OCI-LY3 (cell line): Measurements from ENCODE around the gene ERICH4.

Experiments used
- H2AFZ ChIP-seq: fragments of 200-600, 300-600 bp; shearing (Covaris generic); 2 replicates; pipeline ENCODE4 v1.6.0; 2014; ENCODE audit warnings: antibody characterized with exemption, low read depth, low read length
- H3K27ac ChIP-seq: fragments of 200-600, 300-600 bp; sonication (generic); 2 replicates; pipeline ENCODE4 v1.5.1; 2014; ENCODE audit warnings: mild to moderate bottlenecking, low read length, moderate library complexity, mixed read lengths
- H3K27me3 ChIP-seq: fragments of 200-600, 300-600 bp; sonication (generic); 2 replicates; pipeline ENCODE4 v1.6.1; 2014; ENCODE audit warnings: low read depth, low read length, mixed read lengths
- H3K36me3 ChIP-seq: fragments of 200-600, 300-600 bp; sonication (generic); replicated peaks from 2 replicates; pipeline ENCODE3; 2014; ENCODE audit warnings: low read depth, low read length, mixed read lengths
- H3K4me1 ChIP-seq: fragments of 300-600, 200-600 bp; sonication (generic); 2 replicates; pipeline ENCODE4 v1.6.1; 2014; ENCODE audit warnings: low read length, mixed read lengths
- H3K4me2 ChIP-seq: fragments of 200-600, 300-600 bp; sonication (generic); 2 replicates; pipeline ENCODE4 v1.6.1; 2014; ENCODE audit warnings: low read length, mixed read lengths
- H3K4me3 ChIP-seq: fragments of 300-600, 200-600 bp; sonication (generic); 2 replicates; pipeline ENCODE4 v1.5.1; 2014; ENCODE audit warnings: antibody characterized with exemption, mild to moderate bottlenecking, low read length, moderate library complexity
- H3K79me2 ChIP-seq: fragments of 300-600, 200-600 bp; shearing (Covaris generic); 2 replicates; pipeline ENCODE4 v1.6.1; 2014; ENCODE audit warnings: mild to moderate bottlenecking, low read length, mixed read lengths
- H3K9ac ChIP-seq: fragments of 300-600, 200-600 bp; shearing (Covaris generic); 2 replicates; pipeline ENCODE4 v1.6.0; 2014; ENCODE audit warnings: mild to moderate bottlenecking, low read length, moderate library complexity
- H3K9me3 ChIP-seq: fragments of 200-600, 300-600 bp; shearing (Covaris generic); 2 replicates; pipeline ENCODE4 v1.6.1; 2014; ENCODE audit warnings: low read length, mixed read lengths; ENCODE audit not compliant: insufficient read depth
- H4K20me1 ChIP-seq: fragments of 200-600, 300-600 bp; sonication (generic); 2 replicates; pipeline ENCODE4 v1.6.1; 2016; ENCODE audit warnings: low read length, mixed read lengths; ENCODE audit not compliant: insufficient read depth
- EZH2phosphoT487 ChIP-seq: fragments of 200-600 bp; shearing (Covaris generic); IDR thresholded peaks from 2 replicates; pipeline ENCODE4 v1.6.1; 2018; ENCODE audit warnings: antibody characterized with exemption, mixed run types, low read depth
- TF ChIP-seq, protein P1 (sequence below): fragments of 200-600, 300-600 bp; sonication (generic); IDR thresholded peaks from 2 replicates; pipeline ENCODE4 v1.5.1; 2014; ENCODE audit warnings: antibody characterized with exemption, low read length, low read depth

ERICH4 gene

DNA sequence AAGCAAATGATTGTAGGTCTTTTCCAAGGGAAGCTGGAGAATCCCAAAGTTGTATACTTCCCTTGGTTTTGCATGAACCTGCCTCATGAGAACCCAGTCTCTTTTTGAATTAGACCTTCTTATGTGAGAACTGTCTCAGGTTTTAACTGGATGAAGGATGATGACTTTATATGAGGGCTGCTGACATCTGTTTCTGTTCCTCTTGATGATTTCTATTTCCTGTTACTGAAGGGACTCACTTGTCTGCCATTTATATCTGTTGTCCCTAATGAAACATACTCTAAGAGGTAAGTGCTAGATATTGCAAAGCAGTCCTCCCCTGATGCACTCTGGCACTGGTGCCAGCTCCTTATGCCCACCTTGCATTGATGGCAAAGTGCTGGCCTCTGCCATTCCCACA, 33.6 kb downstream of the ERICH4 start:
- H3K79me2 ChIP-seq = no peaks in the 10 kb centered on the region
- H3K4me1 ChIP-seq = peaks cover 13% of the 10 kb centered on the region
- peak overlapping the region; percentile 47 for H3K4me2 ChIP-seq
- TF ChIP-seq EZH2phosphoT487 = no peak
- TF ChIP-seq, protein P1, sequence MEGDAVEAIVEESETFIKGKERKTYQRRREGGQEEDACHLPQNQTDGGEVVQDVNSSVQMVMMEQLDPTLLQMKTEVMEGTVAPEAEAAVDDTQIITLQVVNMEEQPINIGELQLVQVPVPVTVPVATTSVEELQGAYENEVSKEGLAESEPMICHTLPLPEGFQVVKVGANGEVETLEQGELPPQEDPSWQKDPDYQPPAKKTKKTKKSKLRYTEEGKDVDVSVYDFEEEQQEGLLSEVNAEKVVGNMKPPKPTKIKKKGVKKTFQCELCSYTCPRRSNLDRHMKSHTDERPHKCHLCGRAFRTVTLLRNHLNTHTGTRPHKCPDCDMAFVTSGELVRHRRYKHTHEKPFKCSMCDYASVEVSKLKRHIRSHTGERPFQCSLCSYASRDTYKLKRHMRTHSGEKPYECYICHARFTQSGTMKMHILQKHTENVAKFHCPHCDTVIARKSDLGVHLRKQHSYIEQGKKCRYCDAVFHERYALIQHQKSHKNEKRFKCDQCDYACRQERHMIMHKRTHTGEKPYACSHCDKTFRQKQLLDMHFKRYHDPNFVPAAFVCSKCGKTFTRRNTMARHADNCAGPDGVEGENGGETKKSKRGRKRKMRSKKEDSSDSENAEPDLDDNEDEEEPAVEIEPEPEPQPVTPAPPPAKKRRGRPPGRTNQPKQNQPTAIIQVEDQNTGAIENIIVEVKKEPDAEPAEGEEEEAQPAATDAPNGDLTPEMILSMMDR = no peak
- H4K20me1 ChIP-seq = no peaks in the 10 kb centered on the region
- H3K27ac ChIP-seq = peak overlapping the region; percentile 46
- H2AFZ ChIP-seq = peak overlapping the region; percentile 41; the same call in 1 of the 2 replicates
- peaks cover 5% of the 10 kb centered on the region; the same call in 1 of the 2 replicates for H3K9me3 ChIP-seq
- no peak overlapping the region for H3K9ac ChIP-seq
- H3K27me3 ChIP-seq = peaks cover 33% of the 10 kb centered on the region; the same call in 1 of the 2 replicates
- no peaks in the 10 kb centered on the region for H3K36me3 ChIP-seq
- no peak overlapping the region for H3K4me3 ChIP-seq

DNA sequence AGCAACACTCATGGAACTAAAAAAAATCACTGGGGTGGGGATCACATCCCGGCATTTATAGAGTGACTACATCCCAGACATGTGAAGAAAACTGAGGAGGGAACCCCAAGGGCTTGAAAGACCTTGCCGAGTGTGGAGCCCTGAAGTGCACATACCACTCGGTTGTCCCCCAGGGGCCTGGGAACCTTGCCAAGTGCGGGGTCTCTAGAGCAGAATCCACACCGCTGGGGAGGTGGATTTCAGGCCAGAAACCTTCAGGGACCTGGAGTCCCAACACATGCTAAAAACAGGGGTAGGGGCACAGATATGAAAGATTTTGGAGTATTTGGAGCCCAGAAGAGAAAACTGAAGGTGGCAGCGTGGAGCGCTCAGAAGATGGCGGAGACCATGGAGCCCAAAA, 35.2 kb downstream of the ERICH4 start:
- no peak overlapping the region for H3K4me3 ChIP-seq
- no peak overlapping the region for H3K4me2 ChIP-seq

DNA sequence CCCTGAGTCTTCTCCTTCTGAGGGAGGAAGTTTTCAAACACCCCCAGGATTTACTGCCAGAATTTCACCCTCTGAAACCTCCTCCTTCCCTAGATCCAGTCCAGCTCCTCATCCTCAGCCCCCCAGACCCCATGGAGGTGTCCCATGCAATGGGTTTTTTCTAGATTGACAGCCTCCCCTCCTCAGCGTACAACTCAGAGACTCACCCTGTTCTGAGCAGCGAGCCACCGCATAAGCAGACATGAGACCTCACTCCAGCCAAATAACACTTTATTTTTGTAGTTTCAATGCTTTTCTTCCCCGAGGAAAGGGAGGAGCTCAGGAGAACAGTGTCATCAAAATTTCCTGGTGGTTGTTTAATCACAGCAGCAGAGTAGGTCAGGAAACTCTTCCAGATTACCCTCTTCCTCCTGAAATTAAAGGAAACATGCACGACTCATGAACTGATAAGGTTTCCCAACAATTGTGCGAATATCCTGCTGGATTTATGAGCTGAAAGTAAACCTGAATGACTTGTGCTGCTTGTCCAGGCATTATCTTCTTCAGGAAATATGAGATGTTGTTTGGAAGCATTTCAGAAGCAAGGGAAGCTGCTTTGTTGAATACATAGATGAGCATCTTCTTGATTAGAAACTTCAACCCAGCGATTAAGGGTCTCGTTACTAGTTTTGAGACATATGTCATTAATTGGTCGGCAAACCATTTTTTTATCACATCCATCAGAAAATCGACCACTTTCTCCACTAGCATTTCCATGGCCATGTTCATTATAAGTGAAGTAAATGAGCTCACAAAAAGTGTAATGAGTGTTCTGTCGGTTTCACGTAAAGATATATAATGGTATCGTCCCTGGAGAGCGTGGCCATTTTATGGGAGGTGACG, 36.2 kb downstream of the ERICH4 start:
- Histone ChIP-seq H3K4me1 (peaks cover 13% of the 10 kb centered on the region), H3K27ac (no peak overlapping the region), H4K20me1 (no peaks in the 10 kb centered on the region), H3K9me3 (no peaks in the 10 kb centered on the region), H2AFZ (no peak overlapping the region), H3K4me2 (no peak overlapping the region), H3K4me3 (no peak overlapping the region), H3K79me2 (no peaks in the 10 kb centered on the region), H3K27me3 (peaks cover 21% of the 10 kb centered on the region), H3K9ac (no peak overlapping the region), H3K36me3 (no peaks in the 10 kb centered on the region)
- no peak for TF ChIP-seq EZH2phosphoT487
- TF ChIP-seq, protein P1 = no peak

More for the DNA sequence above, 35.2 kb downstream of the ERICH4 start:
- Histone ChIP-seq H3K36me3 (no peaks in the 10 kb centered on the region), H3K79me2 (no peaks in the 10 kb centered on the region), H3K9me3 (0 out of 2 replicates have a peak, but pooled peaks cover under 1% of the 10 kb centered on the region), H3K9ac (no peak overlapping the region), H2AFZ (no peak overlapping the region), H3K27ac (no peak overlapping the region), H4K20me1 (no peaks in the 10 kb centered on the region), H3K4me1 (peaks cover 13% of the 10 kb centered on the region), H3K27me3 (peaks cover 31% of the 10 kb centered on the region)
- TF ChIP-seq EZH2phosphoT487 = no peak
- TF ChIP-seq, protein P1 = peak; percentile 10; the same call in 1 of the 2 replicates

DNA sequence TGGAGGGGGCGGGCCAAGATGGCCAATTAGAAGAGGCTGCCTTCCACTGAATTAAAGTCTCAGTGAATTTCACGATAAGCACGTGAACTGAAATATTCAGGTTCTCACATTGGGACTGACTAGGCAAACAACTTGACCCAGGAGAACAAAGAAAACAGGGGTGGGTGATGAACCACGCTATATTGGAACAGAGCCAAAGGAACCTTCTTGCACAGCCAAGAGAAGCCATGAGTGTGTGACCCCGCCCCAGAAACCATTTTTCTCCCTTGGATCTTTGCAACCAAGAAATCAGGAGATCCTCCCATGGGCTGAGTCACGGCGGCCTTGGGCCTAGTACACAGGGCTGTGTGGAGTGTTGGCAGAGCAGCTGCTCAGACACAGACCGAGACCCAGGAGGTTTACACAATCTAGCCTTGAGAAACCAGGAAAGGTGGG, 36.8 kb downstream of the ERICH4 start:
- no peak overlapping the region for H3K4me3 ChIP-seq
- H3K4me2 ChIP-seq = no peak overlapping the region
- H4K20me1 ChIP-seq = no peaks in the 10 kb centered on the region
- no peaks in the 10 kb centered on the region for H3K9me3 ChIP-seq
- no peak for TF ChIP-seq EZH2phosphoT487
- TF ChIP-seq, protein P1 = no peak
- peaks cover 21% of the 10 kb centered on the region for H3K27me3 ChIP-seq
- peaks cover 13% of the 10 kb centered on the region for H3K4me1 ChIP-seq
- no peak overlapping the region for H3K9ac ChIP-seq
- H3K79me2 ChIP-seq = no peaks in the 10 kb centered on the region
- no peaks in the 10 kb centered on the region for H3K36me3 ChIP-seq
- H2AFZ ChIP-seq = no peak overlapping the region
- H3K27ac ChIP-seq = no peak overlapping the region
